Measurements from ENCODE around the gene TMTC2.

TMTC2 gene

GRCh38 chr12:83147341-83147740 is 460.6 kb downstream of the TMTC2 start:
- no peak for DNase-seq

DNA sequence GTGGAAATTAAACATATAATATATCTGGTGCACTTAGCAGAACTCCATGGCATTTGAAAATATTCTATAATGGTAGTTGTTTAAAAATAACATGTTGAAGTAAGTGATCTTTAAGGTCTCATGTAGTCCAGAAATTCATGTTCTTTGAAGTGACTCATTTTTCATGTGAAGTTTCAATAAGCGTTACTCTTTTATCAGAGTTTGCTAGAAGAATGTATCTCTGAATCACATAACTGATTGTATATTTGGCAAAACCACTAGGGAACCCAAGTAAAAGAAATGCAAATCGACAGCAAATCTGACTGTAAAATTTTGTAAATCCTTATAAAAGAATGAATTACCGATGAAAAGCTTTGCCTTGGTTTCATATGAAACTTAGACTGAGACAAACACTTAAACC is 463.3 kb downstream of the TMTC2 start:
- no peak for DNase-seq

DNA sequence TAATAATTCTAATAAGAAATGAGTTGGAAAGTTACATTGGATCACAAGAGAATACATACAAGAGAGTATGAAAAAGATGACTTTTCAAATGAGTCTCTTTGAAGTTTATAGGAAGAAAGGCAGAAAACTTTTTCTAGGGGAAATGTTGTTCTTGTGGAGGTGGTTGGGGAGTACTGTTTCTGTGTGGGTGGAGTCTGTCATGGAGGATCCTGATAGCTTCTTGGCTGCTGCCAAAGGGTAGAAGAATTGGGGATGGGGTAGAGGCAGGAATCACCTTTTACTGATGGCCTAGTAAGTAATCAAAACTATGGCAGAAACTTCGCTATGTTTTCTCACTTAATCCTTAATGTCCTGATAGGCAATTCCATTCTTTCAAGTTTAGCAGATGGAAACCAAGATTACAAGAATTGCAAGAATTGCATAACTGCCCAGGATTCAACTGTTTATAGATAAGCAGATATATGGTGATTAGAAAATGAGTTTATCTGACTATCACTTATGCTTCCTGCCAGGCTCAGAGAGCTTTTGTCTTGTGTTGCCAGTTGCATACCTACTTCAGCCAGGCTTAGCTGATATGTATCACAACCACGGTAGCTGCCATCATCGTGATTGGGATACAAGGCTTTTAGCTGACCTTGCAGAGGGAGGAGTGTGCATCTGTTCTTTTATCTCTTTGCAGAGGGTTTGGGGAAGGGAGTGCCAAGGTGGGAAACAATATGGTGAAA is 463.9 kb downstream of the TMTC2 start:
- no peak for DNase-seq

DNA sequence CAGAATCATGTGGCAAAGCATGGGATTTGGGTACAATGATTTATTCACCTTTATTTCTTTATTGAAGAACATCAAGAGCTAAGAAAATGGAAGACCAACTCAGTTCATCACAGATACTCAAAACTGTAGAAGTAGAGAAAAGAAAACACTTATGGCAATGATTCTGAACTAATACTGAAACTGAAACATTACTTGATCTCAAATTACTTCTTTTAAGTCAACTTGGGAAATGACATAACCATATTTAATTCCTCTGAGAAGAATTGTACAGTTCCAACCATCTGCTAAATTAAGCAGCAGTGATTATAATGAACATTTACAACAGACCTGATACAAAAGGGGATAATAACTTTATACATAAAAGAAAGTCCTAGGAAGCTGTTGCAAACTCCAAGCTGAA is 466.5 kb downstream of the TMTC2 start:
- no peak for DNase-seq

DNA sequence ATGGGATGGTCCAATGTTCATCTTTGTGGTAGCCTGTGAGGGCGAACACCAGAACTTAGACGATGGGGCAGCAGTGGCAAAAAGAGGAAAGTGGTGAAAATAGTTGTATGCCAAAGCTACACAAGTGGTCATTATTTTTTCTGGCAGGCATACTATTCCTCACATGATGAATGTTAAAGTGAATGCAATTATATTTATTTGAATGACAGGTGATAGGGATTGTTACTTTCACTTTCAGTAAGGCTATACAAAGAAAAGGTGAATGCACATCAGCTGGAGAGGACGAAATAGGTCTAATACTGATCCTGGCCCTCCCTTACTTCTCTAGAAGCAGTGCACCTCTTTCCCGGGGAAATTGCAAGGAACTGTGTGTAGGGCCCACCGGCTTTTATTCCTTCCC is 470.1 kb downstream of the TMTC2 start:
- no peak for DNase-seq

DNA sequence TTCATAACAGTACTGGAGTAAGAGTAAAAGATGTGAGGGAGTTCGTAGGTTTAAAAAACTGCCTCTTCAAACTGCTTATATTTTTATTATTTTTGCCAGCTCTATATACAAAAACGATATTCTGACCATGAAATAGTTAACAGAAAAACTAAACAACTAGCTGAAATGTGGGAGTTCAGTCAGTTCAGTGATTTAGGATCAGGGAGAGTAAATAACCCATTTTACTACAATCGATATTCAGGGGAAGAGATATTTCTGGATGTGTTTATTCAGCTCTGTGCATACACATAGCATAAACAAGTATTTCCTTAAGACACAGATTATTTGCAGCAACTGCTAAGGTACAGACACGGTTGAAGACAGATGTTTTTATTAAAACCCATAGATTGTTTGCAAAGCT is 470.9 kb downstream of the TMTC2 start:
- no peak for DNase-seq

GRCh38 chr12:83158613-83159207 is 472.0 kb downstream of the TMTC2 start:
- DNase-seq = no peak

GRCh38 chr12:83161456-83161855 is 474.8 kb downstream of the TMTC2 start:
- no peak for DNase-seq

- DNase-seq = no peak
Observed at GRCh38 chr12:83168751-83169150, 482.0 kb downstream of the TMTC2 start.

DNA sequence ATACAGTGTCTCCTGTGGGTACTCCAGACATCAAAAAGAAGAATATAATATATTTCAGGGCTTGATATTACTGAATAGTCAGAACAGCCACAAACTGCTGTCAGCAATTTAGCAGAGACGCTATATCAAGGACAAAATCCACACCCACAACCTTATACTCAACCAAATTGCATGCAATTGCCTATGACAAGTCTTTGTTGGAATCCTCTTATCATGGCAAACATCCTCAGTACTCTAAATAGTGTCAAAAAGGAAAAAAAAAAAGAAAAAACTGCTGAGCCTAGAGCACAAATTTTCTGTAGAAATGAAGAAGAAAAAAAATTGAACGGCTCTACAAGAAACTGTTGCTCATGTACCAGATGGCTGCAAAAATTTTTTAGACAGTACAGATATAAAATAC is 485.7 kb downstream of the TMTC2 start:
- DNase-seq = no peak

GRCh38 chr12:83172866-83173649 is 486.4 kb downstream of the TMTC2 start:
- no peak for DNase-seq

- no peak for DNase-seq
Observed at GRCh38 chr12:83179999-83180398, 493.3 kb downstream of the TMTC2 start.

- DNase-seq = no peak
Observed at GRCh38 chr12:83181074-83181473, 494.4 kb downstream of the TMTC2 start.

DNA sequence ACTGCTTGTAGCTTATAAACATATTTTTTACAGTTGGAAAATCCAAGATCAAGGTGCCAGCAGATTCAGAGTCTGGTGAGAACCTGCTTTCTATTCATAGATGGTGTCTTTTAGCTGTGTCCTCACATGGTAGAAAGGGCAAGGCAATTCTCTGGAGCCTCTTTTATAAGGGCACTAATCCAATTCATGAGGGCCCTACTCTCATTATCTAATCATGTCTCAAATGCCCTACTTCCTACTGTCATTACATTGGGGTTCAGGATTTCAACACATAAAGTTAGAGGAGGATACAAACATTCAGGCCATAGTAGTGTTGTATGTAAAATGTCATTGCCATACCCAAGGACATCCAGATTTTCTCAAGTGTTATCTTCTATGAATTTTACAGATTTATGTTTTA is 496.4 kb downstream of the TMTC2 start:
- no peak for DNase-seq

Measured in CD4-positive, alpha-beta T cell treated with Interleukin-1 beta for 1 hour (primary cell).